ENCODE results near the gene ABCA2.

ABCA2 gene

GRCh38 chr9:137000177-137000930, 27.7 kb downstream of the ABCA2 start:
- DNase-seq (ENCODE audit: low read depth): peak; percentile 34
- H3K4me3 ChIP-seq (ENCODE audit: low read depth, low read length): no peak overlapping the region
- TF ChIP-seq, protein P1, sequence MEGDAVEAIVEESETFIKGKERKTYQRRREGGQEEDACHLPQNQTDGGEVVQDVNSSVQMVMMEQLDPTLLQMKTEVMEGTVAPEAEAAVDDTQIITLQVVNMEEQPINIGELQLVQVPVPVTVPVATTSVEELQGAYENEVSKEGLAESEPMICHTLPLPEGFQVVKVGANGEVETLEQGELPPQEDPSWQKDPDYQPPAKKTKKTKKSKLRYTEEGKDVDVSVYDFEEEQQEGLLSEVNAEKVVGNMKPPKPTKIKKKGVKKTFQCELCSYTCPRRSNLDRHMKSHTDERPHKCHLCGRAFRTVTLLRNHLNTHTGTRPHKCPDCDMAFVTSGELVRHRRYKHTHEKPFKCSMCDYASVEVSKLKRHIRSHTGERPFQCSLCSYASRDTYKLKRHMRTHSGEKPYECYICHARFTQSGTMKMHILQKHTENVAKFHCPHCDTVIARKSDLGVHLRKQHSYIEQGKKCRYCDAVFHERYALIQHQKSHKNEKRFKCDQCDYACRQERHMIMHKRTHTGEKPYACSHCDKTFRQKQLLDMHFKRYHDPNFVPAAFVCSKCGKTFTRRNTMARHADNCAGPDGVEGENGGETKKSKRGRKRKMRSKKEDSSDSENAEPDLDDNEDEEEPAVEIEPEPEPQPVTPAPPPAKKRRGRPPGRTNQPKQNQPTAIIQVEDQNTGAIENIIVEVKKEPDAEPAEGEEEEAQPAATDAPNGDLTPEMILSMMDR (IDR thresholded peaks at IDR 0.05; ENCODE audit: low read depth, low read length, missing control alignments): no peak
- in situ Hi-C loops (cut with HindIII; ENCODE audit: low sequenced_read_pairs): no loop called here

DNA sequence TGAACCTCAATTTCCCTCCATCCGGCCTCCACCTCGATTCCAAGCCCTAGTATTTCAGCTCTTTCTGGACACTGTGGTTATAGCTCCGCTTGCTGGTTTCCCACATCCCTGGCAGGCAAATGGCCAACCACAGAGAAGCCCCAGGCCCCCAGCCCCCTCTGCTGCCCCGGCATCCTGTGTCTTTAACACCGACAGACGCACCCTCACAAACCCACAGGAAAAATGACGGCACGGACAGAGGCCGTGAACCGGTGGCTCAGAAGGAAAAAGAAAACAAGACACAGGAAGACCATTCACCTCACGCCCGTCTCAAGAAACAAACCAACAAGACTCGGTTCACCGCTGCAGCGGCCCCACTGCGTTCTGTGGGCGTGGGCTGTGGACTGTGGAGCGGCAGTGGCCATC, 30.2 kb downstream of the ABCA2 start:
- TF ChIP-seq, protein P1 (IDR thresholded peaks at IDR 0.05; ENCODE audit: low read depth, low read length, missing control alignments): no peak
- no peak overlapping the region for H3K4me3 ChIP-seq (ENCODE audit: low read depth, low read length)
- no peak for DNase-seq (ENCODE audit: low read depth)
- in situ Hi-C loops (cut with HindIII; ENCODE audit: low sequenced_read_pairs): no loop called here

- TF ChIP-seq, protein P1 (IDR thresholded peaks at IDR 0.05; ENCODE audit: low read depth, low read length, missing control alignments): no peak
- in situ Hi-C loops (cut with HindIII; ENCODE audit: low sequenced_read_pairs): no loop called here
- no peak for DNase-seq (ENCODE audit: low read depth)
- H3K4me3 ChIP-seq (ENCODE audit: low read depth, low read length): no peak overlapping the region
These were observed 30.7 kb downstream of the ABCA2 start for GRCh38 chr9:136997371-136997770.

GRCh38 chr9:136996361-136997292, 31.4 kb downstream of the ABCA2 start, which contains the start of gene CLIC3:
TSS of gene CLIC3 (minus strand) at chr9:136996568. CDS start at chr9:136996543, 25 bp downstream.
- TF ChIP-seq, protein P1 (IDR thresholded peaks at IDR 0.05; ENCODE audit: low read depth, low read length, missing control alignments): no peak
- in situ Hi-C loops (cut with HindIII; ENCODE audit: low sequenced_read_pairs): no loop called here
- H3K4me3 ChIP-seq (ENCODE audit: low read depth, low read length): no peak within 1 kb of the TSS
- no peak for DNase-seq (ENCODE audit: low read depth)

DNA sequence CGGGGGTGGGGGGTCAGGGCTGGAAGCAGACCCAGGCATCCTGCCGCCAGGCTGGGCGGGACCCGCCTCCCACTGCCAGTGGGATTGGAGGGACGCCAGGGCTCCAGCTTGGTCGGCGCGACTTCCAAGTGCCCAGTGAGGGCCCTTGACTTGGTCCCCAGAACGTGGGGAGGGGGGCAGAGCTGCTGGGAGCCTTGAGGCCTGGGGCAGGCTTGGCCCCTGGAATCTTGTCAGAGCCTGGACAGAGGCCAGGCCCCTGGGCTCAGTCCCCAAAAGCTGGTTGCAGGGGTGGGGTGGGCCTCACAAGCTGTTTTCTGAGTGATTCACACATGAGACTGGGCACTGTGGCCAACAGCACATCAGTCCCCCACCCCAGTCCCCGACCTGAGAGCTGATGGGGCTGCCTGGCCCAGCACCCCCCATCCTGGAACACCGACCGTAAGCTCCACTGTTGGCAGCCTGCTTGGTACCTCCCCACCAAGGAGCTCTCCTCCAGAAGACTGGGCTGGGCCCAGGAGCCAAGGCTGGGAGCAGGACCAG, 32.2 kb downstream of the ABCA2 start:
- DNase-seq (ENCODE audit: low read depth): no peak
- in situ Hi-C loops (cut with HindIII; ENCODE audit: low sequenced_read_pairs): no loop called here
- no peak overlapping the region for H3K4me3 ChIP-seq (ENCODE audit: low read depth, low read length)
- TF ChIP-seq, protein P1 (IDR thresholded peaks at IDR 0.05; ENCODE audit: low read depth, low read length, missing control alignments): no peak

DNA sequence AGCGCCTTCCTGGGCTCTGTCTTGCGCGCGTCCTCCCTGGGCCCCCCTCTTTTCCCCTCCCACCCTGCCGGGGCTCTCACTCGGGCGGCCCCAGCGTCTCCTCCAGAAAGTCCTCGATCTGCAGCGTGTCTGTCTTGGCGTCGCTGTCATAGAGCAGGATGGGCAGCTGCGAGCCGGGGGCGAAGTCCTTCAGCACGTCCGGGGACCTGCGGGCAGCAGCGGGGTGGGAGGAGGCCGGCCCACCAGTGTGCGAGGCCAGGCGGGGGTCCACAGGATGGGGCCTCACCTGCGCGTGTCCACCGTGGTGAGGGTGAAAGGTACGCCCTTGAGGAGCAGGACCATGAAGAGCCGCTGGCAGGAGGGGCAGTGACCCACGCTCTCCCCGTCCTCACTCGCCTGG, 32.7 kb downstream of the ABCA2 start:
- TF ChIP-seq, protein P1 (IDR thresholded peaks at IDR 0.05; ENCODE audit: low read depth, low read length, missing control alignments): no peak
- DNase-seq (ENCODE audit: low read depth): no peak
- in situ Hi-C loops (cut with HindIII; ENCODE audit: low sequenced_read_pairs): no loop called here
- no peak overlapping the region for H3K4me3 ChIP-seq (ENCODE audit: low read depth, low read length)

All from astrocyte of the cerebellum (primary cell).